GM19468 (cell line): ENCODE data around the gene KIF3A.

Experiments
- ATAC-seq: cut with Tn5 transposase; IDR thresholded peaks from one replicate; pipeline ENCODE4 v1.9.1; 2021; ENCODE audit warnings: mild to moderate bottlenecking, moderate library complexity, moderate number of reproducible peaks; ENCODE audit not compliant: unreplicated experiment; ENCODE audit errors: extremely low read depth

The KIF3A gene

GRCh38 chr5:132736853-132737833 is at the start of gene KIF3A:
Gene KIF3A, minus strand, starts transcription at chr5:132737546. Its CDS starts 127 bp downstream, at chr5:132737419.
- peak; percentile 78 for ATAC-seq

GRCh38 chr5:132787076-132787475 is 49.7 kb upstream of the KIF3A start:
- ATAC-seq = no peak

- no peak for ATAC-seq
Observed at GRCh38 chr5:132785864-132786263, 48.5 kb upstream of the KIF3A start.

GRCh38 chr5:132785365-132785764 is 48.0 kb upstream of the KIF3A start:
- ATAC-seq = no peak

- ATAC-seq = no peak
Observed at GRCh38 chr5:132782101-132782500, 44.8 kb upstream of the KIF3A start.

GRCh38 chr5:132781029-132781428 is 43.7 kb upstream of the KIF3A start:
- ATAC-seq = no peak

GRCh38 chr5:132780577-132780976 is 43.2 kb upstream of the KIF3A start:
- ATAC-seq = no peak

GRCh38 chr5:132779961-132780360 is 42.6 kb upstream of the KIF3A start:
- ATAC-seq = no peak

GRCh38 chr5:132778856-132779255 is 41.5 kb upstream of the KIF3A start:
- no peak for ATAC-seq

GRCh38 chr5:132778129-132778528 is 40.8 kb upstream of the KIF3A start:
- no peak for ATAC-seq

- peak; percentile 55 for ATAC-seq
Observed at GRCh38 chr5:132777209-132778069, 40.1 kb upstream of the KIF3A start, which contains the start of gene SEPTIN8. Gene SEPTIN8, minus strand, starts transcription at chr5:132777239. Its CDS starts 102 bp downstream, at chr5:132777137.

- peak; percentile 8 for ATAC-seq
Observed at GRCh38 chr5:132776938-132777208, 39.5 kb upstream of the KIF3A start.

GRCh38 chr5:132776131-132776937 is 39.0 kb upstream of the KIF3A start:
- ATAC-seq = no peak

- ATAC-seq = no peak
Observed at GRCh38 chr5:132775476-132775961, 38.2 kb upstream of the KIF3A start.

- ATAC-seq = no peak
Observed at GRCh38 chr5:132774896-132775295, 37.5 kb upstream of the KIF3A start.

- ATAC-seq = no peak
Observed at GRCh38 chr5:132774406-132774805, 37.1 kb upstream of the KIF3A start.

- ATAC-seq = no peak
Observed at GRCh38 chr5:132773601-132774355, 36.4 kb upstream of the KIF3A start.

- ATAC-seq = no peak
Observed at GRCh38 chr5:132773114-132773513, 35.8 kb upstream of the KIF3A start.
